ENCODE results near the gene CCDC186. TPM values are rescaled to one million over a fixed set of nuclear protein-coding genes. Genes with fewer than 3 reads are reported as not detected.

Gene CCDC186
- total and polyA plus RNA-seq, 2 of the 8 experiments (the other 6 are each of a cell fraction or from before 2014, with no cell fraction given): 3.0 to 30.3 TPM

DNA sequence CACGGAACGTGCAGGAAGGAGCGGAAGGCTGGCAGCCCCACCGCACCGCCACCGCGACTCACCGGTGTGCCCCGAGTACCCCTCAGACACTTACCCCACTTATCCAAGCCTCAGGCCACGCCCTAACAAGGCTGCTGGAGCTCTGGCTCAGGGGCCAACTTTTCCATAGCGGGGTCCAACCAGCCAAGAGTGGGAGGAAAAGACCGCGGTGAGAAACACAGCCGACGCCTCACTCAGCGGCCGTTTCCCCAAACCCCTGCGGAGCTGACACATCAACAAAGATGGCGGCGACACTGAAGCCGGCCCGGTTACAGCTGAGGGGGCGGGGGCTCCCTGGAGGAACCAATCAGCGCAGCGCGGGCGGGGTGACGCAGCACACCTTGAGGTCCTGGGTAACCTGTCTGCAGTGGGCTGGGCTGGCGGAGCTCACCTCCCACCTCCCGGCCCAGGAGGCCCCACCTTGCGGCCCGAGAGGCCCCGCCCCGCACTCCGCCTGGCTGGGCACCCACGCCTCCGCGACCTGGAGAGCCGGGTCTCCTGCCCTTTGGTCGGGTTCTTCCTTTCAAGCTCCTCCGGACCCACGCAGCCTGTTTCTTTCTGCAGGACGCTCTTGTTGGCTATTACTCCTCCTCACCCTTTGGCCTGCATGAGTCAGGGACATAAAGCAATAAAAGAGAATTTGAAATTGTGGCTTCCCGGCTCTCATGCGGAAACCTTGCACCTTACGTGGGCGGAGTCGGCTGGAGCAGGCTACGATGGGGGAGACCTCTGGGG lies at the start of gene CCDC186 (continued):
- no peak for TF ChIP-seq SP2 (IDR thresholded peaks at IDR 0.05; ENCODE audit: low read length)
- no peak for TF ChIP-seq POU5F1 (IDR thresholded peaks at IDR 0.05; ENCODE audit: low read depth, low read length)
- TF ChIP-seq SRF (IDR thresholded peaks at IDR 0.05; ENCODE audit: low read depth, low read length): no peak
- TF ChIP-seq, protein P1, sequence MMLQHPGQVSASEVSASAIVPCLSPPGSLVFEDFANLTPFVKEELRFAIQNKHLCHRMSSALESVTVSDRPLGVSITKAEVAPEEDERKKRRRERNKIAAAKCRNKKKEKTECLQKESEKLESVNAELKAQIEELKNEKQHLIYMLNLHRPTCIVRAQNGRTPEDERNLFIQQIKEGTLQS (IDR thresholded peaks at IDR 0.05; ENCODE audit: insufficient read depth, low read depth, low read length): no peak
